Thyroid gland (tissue), 4 donors: Measurements from ENCODE around the gene UHRF1.
"Not testable (repeated sequence)": the region's sequence is repeated elsewhere in the genome, so short reads cannot be mapped to it uniquely, and the experiment has no call there.

Experiments used
- POLR2A ChIP-seq, 2 donors: fragments of 450-650 bp; IDR thresholded peaks; one replicate each; pipeline ENCODE4 v1.6.1; 2017; ENCODE audit warnings: antibody characterized with exemption in 2 of 2, mild to moderate bottlenecking in 2 of 2, moderate library complexity in 1 of 2
- TF ChIP-seq, protein P1 (sequence below), 6 experiments: fragments of 200-600 bp in 3 of 6; fragments of 450-650 bp in 3 of 6; sonication (generic) in 3 of 6; IDR thresholded peaks; one replicate each; pipeline ENCODE4 v1.5.1; 2016 to 2019; ENCODE audit warnings: antibody characterized with exemption in 6 of 6, mild to moderate bottlenecking in 2 of 6, inconsistent platforms in 1 of 6, moderate library complexity in 1 of 6

- TF ChIP-seq, protein P1, sequence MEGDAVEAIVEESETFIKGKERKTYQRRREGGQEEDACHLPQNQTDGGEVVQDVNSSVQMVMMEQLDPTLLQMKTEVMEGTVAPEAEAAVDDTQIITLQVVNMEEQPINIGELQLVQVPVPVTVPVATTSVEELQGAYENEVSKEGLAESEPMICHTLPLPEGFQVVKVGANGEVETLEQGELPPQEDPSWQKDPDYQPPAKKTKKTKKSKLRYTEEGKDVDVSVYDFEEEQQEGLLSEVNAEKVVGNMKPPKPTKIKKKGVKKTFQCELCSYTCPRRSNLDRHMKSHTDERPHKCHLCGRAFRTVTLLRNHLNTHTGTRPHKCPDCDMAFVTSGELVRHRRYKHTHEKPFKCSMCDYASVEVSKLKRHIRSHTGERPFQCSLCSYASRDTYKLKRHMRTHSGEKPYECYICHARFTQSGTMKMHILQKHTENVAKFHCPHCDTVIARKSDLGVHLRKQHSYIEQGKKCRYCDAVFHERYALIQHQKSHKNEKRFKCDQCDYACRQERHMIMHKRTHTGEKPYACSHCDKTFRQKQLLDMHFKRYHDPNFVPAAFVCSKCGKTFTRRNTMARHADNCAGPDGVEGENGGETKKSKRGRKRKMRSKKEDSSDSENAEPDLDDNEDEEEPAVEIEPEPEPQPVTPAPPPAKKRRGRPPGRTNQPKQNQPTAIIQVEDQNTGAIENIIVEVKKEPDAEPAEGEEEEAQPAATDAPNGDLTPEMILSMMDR (IDR thresholded peaks at IDR 0.05): not testable (repeated sequence)
- not testable (repeated sequence) for TF ChIP-seq POLR2A (IDR thresholded peaks at IDR 0.05)
Measured at GRCh38 chr19:4887803-4888202, 21.5 kb upstream of the UHRF1 start.
